ENCODE measurements around the gene RMND5A.

RMND5A gene, protein sequence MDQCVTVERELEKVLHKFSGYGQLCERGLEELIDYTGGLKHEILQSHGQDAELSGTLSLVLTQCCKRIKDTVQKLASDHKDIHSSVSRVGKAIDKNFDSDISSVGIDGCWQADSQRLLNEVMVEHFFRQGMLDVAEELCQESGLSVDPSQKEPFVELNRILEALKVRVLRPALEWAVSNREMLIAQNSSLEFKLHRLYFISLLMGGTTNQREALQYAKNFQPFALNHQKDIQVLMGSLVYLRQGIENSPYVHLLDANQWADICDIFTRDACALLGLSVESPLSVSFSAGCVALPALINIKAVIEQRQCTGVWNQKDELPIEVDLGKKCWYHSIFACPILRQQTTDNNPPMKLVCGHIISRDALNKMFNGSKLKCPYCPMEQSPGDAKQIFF

DNA sequence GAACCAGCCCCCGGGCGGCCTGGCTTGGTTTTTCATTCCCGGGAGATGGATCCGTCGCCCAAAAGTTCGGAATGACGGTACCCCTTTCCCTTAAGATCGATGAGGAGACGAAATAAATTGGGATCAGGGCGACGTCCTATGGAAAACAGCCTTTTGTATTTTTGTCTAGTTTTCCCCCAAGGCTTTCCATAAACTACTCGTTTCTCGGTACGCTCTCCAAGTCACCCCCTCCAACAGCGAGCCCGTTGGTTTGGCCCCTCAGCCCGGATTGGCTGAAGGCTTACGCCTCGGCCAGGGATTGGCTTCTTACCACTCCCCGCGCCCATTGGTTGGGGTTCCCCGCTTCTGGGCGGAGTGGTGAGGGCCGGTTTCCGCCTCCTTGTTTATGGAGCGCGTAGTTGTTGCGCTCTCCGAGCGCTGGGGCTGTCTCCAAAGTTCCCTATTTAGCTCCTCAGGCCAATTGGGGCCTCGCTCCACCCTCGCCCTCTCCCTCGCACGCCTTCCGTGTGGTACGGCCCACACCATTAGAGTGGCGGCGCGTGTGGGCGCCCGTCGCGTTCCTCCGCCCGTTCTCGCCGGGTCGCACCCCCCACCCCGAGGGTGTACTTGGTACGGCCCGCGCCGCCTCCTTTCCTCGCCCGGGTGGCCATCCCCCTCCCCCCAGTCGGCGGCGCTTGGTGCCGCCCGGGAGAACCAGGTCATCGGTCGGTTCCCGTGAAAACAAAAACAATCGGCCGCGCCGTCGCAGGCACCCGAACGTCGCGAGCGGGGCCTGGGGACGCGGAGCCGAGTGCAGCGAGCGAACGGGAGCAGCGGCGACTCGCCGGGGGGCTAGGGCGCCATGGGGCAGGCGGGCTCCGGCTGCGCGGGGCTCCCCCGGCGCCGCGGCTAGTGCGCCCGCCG is at the start of gene RMND5A:
RMND5A (plus strand) TSS at position 655 of the 903 bp plus-strand sequence. CDS start 377 bp downstream, outside the sequence.
- DNase-seq (ENCODE audit: low read depth, low spot score), result peak; percentile 69
- H3K27ac ChIP-seq, result peak within 1 kb of the TSS; percentile 60

DNA sequence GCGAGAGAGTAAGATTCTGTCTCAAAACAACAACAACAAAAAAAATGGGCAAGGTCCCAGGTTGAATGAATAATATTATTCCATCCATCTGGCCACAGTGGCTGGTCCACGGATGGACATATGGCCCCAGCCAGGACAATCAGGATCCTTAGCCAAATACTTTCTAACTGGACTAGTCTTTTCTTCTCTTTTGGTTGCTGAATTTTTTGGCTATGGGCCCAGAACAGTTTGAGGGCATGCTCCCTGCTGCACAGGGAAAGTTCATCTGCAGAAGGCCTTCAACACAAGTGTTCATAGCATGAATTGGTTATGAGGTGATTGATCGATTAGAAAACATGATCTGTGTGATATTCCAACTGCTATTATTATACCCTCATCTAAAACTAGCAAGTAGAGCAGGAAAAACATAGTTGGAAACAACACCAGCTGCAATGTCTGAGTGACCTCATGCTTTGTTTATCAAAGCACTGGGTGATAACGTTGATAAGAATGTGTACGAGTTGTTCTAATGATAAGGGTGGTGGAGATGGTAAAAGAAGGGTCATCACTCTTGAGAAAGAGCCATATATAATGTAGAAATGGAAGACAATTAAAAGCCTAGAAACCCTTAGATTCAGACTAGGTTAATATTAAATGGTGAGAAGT is 48.6 kb upstream of the RMND5A start:
- no peak for DNase-seq (ENCODE audit: low read depth, low spot score)
- H3K27ac ChIP-seq, result no peak overlapping the region

DNA sequence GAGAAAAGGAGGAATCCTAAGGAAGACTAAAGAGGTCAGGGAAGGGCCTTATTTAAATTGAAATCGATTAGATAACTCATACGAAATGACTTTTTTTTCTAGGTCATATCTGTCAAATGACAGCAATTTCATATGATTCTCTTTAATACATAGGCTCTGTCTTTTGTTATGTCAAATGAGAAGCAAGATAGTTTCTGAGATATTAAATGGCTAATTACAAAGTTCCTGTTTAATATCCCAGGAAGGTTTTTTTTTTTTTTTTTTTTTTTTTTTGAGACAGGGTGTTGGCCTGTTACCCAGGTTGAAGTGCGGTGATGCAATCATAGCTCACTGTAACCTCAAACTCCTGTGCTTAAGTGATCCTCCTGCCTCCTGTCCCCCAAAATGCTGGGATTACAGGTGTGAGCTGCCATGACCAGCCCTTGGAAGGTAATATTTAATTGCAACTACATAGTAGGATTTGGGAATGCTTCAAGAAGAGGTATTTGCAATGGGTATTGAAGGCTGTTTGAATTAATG is 48.0 kb upstream of the RMND5A start:
- no peak for DNase-seq (ENCODE audit: low read depth, low spot score)
- H3K27ac ChIP-seq, result no peak overlapping the region

DNA sequence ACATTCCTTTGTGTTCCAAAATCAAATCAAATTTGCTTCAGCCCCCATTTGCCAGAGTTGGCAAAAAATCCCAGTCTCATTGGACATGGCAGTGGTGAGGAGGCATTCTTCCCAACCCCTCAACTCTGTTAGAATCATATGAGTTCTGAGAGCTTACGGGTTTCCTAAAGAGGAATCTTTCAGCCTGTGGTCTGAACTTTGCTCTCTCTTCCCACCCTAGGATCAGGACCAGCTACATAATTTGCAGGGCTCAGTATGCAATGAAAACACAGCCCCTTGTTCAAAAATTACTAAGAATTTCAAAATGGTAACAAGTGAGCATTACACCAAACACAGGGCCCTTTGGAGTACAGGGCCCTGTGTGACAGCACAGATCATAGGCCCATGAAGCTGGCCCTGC is 47.1 kb upstream of the RMND5A start:
- H3K27ac ChIP-seq, result no peak overlapping the region
- DNase-seq (ENCODE audit: low read depth, low spot score), result no peak

DNA sequence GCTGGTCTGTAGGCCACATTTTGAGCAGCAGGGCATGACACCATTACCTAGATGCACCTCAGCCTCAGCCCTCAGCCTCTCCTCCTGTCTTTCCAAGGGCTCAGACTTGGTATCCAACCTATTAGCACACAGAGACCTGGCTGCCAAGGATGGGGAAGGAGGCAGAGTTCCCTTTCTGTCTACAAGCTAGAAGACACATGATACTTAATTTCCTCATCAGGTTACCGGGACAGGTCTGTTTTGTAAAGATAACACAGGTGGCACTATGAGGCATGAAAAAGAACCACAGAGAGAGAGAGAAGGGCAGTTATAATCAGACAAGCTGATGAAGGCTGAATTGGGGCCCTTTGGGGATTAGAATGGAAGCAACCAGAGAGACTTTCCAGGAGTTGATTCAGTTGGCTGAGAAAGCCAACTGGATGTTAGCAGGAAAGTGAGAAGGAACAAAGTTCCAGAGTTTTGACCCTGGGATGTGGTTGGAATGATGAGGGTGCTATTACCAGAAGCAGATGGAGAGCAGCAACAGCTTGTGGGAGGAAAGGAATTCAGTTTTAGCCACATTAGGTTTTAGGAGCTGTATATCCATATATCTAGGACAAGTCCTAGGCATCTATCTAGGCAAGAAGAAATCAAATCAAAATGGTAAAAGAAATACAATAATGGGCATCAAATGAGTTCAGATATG is 46.0 kb upstream of the RMND5A start:
- no peak overlapping the region for H3K27ac ChIP-seq
- no peak for DNase-seq (ENCODE audit: low read depth, low spot score)

DNA sequence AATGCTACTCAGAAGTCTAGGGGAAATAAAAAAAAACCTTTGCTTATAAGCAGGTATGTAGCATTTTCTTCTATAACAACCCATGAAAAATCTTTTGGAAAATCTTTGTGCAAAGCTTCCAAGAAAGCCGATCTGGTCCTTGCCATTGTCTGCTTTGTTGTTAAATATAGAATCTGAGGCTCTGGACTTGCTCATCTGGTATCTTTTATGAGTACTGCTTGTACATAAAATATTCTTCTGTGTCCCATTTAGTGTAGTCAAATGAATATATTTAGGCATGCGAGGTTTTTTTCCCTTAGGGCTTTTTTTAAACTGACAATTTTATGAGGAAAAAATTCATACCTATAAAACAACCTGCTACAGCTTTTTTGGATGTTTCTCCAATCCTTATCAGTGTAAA is 45.0 kb upstream of the RMND5A start:
- DNase-seq (ENCODE audit: low read depth, low spot score), result no peak
- H3K27ac ChIP-seq, result no peak overlapping the region

DNA sequence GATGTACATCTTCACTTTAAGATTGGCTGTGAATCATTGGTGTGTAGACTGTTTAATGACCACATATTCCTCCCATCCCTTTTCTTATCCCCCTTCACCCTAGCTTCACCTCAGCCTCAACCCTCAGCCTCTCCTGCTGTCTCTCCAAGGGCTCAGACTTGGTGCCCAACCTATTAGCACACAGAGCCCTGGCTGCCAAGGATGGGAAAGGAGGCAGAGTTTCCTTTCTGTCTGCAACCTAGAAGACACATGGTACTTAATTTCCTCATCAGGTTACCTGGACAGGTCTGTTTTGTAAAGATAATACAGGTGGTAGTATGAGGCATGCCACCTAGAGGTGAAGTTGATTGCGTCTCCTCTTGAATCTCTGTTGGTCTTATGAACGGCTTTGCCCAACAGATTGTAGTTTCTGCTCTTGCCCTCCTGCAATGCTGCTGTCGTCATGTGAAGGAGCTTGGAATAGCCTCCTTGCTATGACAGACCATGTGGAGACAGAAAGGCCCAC is 44.5 kb upstream of the RMND5A start:
- DNase-seq (ENCODE audit: low read depth, low spot score), result no peak
- no peak overlapping the region for H3K27ac ChIP-seq

DNA sequence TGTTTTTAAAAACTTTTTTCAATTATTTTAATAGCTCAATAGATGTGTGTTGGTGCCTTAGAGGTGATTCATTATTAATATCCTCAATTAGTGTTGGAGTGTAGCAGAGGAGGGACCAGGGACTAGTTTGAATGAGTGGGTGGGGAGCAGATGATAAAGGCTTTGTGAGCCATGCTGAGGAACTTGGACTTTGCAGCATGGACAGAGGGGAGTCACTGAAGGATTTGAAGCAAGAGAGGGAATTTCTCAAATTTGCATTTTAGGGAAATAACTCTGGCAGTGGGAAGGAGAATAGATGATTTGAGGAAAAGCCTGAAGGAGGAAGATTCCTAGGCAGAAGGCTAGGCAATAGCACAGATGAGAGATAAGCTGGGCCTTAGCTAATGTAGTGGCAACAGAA is 42.3 kb upstream of the RMND5A start:
- no peak for DNase-seq (ENCODE audit: low read depth, low spot score)
- no peak overlapping the region for H3K27ac ChIP-seq

DNA sequence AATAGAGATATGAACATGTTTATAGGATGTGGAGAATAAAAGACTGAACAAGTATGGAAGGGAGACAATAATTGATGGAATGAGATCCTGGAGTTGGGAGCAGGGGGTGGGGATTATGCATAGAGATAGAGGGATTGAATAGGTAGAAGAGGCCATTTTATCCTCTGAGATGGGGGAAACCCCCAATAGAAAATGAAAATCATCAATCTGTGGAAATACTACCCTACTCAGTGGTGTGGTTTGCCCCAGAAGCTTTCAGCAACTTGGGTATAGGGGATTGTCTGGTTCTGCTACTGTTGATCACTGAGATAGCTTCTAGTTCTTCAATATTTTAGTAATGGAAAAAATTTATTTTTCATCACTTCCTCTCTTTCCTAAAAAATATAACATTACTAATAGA is 41.1 kb upstream of the RMND5A start:
- H3K27ac ChIP-seq, result no peak overlapping the region
- DNase-seq (ENCODE audit: low read depth, low spot score), result no peak

DNA sequence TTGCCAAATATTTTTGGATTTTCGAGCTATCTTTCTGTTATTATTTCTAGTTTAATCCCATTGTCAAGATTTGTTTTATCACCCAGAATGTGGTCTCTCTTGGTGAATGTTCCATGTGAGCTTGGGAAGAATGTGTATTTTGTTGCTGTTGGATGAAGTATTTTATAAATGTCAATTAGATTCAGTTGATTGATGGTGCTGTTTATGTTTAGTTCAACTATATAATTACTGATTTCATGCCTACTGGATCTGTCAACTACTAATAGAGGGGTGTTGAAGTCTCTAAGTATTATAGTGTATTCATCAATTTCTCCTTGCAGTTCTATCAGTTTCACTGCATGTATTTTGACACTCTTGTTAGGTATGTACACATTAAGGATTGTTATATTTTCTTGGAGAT is 34.7 kb upstream of the RMND5A start:
- no peak for DNase-seq (ENCODE audit: low read depth, low spot score)
- no peak overlapping the region for H3K27ac ChIP-seq

DNA sequence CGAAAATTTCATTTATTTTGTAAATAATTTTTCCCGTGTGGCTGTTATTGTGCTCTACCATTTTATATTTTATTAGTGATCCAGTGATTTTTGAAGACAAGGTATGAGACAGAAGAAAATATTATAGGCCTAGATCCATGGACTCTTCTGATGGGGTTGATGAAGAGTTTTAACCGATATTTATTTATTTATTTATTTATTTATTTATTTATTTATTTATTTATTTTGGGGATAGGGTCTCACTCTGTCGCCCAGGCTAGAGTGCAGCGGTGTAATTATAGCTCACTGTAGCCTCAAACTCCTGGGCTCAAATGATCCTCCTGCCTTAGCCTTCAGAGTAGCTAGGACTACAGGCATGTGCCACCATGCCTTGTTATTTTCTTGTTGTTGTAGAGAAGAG is 33.6 kb upstream of the RMND5A start:
- H3K27ac ChIP-seq, result no peak overlapping the region
- no peak for DNase-seq (ENCODE audit: low read depth, low spot score)

DNA sequence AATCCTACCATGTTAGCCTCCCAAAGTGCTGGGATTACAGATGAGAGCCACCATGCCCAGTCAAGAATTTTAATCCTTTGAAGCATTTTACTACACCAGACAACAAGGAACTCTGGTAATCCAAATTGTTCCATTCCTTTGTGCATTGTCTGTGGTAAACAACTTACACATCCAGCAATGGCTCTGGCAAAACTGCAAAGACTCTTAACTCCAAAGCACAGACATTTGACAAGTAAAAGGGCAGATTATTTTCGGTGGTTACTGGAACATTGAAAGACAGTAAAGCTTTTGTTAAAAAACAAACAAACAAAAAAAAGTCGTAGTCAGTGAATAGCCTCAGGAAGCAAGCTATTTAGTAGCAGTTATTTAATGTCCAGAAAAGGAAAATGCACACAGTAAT is 33.2 kb upstream of the RMND5A start:
- no peak overlapping the region for H3K27ac ChIP-seq

DNA sequence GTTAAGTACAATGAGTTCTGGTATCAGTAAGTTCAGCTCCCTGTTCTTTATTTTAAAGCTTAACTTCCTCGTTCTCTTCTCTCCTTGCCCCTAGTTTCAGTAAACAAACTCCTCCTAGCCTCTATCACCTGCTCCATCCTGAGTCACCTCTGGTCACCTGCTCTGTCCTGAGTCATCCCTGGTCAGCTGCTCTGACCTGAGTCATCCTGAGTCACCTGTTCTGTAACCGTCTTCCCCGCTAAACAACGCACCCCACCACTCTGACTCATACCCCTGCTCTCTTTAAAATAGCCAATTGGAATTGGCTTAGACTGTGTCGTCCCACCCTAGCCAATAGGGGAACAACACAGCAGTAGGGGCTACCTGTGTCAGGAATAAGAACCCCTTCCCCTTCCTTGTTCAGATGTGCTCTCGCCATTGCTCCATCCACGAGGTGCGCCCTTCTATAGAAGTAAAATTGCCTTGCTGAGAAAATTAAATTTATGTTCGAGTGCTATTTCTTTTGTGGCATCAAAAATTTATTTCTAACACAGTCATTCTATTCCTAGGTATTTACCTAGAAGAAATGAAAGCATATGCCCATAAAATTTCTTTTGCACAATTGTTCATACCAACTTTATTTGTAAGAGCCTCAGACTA is 24.9 kb upstream of the RMND5A start:
- DNase-seq (ENCODE audit: low read depth, low spot score), result peak; percentile 90
- peak overlapping the region; percentile 89 for H3K27ac ChIP-seq

More for the DNA sequence above, 33.2 kb upstream of the RMND5A start:
- DNase-seq (ENCODE audit: low read depth, low spot score), result no peak

DNA sequence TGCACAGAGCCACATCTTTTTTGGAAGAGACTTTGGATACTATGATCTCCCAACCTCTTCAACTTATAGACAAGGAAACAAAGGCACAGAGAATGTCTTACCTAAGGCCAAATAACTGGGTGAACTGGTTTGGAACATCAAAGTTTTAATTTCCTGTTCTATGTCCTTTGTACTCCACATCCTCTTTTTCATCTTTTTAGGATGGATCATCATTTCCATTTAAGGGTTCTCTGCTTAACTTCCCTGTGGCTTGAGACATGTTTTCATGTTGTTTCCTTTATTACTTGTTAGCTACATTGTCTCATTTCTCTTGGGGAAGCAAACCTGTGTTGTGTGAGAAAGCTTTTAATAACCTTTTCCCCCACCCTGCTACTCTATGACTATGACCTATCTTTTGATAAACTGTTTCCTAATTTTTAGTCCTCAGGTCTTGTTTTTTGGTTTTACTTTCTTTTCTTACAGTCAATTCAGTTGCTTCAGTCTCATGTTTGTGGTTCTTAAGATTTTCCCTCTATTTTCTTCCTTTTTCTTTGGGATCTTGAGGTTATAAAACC is 22.5 kb upstream of the RMND5A start:
- no peak for DNase-seq (ENCODE audit: low read depth, low spot score)
- peak overlapping the region; percentile 16 for H3K27ac ChIP-seq

DNA sequence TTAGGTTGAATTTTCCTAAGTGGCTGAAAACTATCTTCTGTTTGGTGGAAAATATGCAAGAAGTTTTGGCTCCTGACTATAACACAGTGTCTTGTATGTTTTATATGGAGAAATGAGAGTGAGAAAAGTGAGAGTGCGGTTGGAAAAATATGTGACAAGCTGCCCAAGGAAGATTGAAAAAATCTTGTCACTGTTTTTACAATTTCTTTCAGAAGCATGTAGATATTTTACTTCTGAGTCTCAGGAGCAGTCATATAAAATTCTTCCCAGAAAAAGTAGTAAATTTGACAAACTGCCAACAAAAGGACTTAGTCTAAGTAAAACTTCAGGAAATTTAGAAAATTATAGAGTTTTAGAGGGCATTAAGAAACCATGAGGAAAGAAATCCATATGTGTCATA is 19.4 kb upstream of the RMND5A start:
- no peak for DNase-seq (ENCODE audit: low read depth, low spot score)
- H3K27ac ChIP-seq, result no peak overlapping the region

DNA sequence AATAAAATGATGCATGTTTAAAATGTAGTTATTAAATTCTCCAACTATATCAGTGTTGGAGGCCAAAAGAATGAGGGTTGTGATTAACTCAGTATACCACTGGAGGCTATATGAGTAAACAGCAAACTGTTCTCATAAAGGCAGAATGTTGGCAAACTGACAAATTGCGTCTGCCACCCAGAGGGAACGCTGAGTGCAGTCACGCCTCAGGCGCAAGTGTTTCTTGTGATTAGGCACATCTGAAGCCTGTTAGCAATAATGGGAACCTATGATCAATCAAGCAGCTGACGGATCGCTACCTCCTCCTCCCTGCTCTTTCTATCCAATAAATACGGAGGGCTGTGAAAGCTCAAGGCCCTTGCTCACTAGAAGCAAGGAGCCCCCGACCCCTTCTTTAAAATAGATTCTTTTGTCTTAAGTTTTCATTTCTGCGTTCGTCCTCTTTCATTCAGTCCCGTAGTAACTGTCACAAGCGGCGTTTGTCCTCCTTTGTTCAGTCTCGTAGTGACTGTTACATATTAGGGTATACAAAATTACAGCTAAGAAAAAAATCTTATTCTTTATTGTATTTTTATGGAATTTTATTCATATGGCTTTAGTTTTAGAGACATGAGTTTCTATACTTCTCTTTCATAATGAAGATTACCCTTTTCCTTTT is 16.3 kb upstream of the RMND5A start:
- peak; percentile 78 for DNase-seq (ENCODE audit: low read depth, low spot score)
- peak overlapping the region; percentile 88 for H3K27ac ChIP-seq

DNA sequence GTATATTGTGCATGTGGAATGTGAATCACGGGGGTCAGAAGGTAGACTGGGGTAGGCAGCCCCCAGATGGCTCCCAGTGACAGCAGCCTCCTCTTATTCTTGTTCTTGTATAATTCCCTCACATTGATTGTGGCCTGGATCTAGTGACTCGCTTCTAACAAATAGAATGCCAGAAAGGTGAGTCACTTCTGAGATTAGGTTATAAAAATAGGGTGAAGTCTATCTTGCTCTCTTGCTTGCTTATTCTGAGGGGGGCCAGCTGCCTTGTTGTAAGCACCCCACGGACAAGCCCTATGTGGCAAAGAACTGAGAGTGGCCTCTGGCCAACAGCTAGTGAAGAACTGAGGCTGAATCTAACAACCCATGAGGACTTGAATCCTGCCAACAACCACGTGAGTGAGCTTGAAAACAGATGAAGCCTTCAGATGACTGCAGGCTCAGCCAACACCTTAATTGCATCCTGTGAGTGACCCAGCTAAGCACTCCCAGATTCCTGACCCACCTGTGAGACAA is 15.6 kb upstream of the RMND5A start:
- peak overlapping the region; percentile 88 for H3K27ac ChIP-seq
- DNase-seq (ENCODE audit: low read depth, low spot score), result peak; percentile 24

DNA sequence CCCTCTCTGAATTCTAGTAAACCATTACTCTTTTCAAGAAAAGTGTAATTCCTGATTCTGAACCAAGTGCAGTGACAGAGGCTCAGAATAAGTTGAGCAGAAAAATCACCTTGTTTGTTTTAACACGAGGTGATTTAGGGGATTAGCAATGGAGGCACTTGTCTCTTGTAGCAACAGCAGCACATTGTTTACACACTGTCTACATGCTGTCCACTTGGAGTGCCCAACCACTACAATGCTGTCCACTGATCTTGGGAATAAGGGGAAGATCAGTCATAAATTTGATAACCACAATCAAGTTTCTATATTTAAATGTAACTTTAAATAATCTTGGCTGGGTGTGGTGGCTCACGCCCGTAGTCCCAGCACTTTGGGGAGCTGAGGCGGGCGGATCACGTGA is 13.9 kb upstream of the RMND5A start:
- H3K27ac ChIP-seq, result no peak overlapping the region
- no peak for DNase-seq (ENCODE audit: low read depth, low spot score)

Measured in epithelial cell of prostate (primary cell).